GM18520 (cell line): Measurements from ENCODE around the gene CDH4.

Experiments used
- ATAC-seq: cut with Tn5 transposase; IDR thresholded peaks from one replicate; pipeline ENCODE4 v1.9.1; 2021; ENCODE audit not compliant: unreplicated experiment

The CDH4 gene

DNA sequence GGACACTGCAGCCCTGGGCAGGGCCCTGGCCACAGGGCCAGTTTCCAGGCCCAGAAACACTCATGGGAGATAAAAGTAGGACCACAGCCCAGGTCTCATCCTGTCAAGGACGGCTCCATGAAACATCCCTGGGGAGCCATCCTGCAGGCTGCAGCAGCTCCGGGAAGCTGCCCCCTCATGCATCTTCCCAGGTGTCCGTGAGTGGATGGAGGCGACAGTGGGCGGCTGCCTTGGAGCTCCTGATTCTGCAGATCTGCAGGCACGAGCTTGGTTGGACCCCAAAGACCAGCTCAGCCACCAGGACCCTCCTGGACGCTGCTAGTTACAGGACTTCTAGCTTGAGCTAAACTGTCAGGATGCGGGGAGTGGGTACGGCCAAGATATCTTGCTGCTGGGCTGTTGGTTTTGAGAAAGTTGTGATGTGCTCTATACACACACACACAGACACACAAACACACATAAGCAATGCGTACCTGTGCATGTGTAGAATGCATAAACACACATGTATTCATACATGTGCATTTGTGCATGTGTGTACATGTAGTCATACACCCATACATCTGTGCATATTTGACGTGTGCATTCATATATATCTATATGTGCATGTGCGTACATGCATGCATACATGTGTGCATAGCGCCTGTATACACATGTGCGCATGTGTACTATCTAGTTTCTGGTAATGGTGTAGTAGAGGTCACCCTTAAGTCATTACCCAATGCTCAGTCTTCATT is 515.9 kb downstream of the CDH4 start:
- no peak for ATAC-seq

DNA sequence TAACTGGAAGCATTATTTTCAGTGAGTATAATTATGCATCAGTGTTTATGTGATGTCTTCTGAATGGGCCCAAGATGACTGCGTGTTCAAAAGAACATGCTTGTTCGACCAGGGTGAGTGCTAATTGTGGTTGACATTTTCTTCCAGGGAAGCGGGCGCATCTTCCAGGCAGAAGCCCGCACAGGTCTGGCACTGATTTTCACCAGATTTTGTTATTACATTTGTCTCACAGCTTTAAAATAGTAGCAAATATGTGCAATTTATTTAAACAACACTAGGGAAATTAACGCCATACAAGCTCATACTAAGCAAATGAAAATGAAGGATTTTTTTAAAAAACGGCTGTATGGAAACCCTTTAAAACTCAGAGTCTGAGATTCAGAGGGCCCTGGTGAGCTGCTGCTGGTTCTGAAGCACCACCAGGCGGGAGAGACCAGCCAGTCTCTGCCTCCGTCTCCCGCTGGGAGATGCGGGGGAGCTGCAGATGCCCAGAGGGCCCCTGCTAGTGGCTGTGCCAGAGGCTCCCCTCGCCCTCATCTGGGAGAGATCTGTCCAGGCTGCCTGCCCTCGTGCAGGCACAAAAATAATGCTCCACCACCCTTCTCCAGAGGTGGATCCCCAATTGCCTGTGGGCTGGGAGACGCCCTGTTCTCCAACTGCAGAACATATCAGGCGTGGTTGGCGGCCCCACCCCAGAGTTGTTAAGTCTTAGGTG is 516.7 kb downstream of the CDH4 start:
- no peak for ATAC-seq

DNA sequence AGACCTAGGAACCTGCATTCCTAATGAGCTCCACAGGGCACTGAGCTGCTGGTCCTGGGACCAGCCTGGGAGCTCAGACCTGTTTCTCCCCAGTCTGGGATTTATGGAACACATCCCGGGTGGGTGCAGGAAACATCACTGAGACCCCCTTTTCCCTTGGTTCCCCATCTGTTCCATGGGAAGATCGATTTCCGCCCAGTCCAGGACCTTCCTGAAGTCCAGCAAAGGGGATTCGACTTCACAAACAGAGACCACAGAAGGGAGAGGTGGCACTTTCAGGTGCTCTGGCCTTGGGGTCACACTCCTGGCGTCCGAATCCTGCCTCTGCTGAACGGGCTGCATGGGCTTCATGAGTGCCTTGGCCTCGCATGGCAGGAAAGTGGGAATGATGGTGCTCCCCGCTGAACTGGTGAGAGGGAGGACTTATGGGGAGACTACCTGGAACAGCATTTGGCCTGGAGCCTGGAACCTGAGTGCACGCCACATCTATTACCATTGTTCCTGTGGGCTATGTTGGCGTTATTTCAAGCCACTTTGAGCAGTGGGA is 517.3 kb downstream of the CDH4 start:
- no peak for ATAC-seq

GRCh38 chr20:61770113-61770585 is 518.1 kb downstream of the CDH4 start:
- ATAC-seq: no peak

DNA sequence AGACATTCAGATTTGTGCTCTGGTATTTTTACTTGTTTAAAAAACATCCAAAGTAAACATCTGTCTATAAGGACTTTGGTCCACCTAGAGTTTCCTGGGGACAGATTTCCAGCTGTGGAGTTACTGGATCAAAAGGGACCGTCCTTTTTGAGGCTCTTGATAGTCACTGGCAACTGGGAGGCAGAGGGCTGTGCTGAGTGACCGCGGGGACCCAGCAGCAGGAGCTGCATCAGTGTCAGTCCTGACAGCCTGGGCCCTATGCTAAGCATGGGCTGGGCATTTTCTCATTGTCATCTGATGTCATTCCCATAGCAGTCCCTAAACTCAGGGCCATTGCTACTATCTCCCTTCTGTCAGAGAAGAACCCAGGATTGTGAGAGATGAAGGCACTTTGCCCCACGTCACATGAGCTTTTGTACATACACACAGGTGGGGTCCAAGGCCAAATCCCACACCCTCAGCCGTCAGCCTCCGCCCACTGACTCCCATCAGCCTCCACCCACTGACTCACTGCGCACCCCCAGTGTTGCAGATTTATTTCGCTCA is 519.8 kb downstream of the CDH4 start:
- ATAC-seq: no peak

DNA sequence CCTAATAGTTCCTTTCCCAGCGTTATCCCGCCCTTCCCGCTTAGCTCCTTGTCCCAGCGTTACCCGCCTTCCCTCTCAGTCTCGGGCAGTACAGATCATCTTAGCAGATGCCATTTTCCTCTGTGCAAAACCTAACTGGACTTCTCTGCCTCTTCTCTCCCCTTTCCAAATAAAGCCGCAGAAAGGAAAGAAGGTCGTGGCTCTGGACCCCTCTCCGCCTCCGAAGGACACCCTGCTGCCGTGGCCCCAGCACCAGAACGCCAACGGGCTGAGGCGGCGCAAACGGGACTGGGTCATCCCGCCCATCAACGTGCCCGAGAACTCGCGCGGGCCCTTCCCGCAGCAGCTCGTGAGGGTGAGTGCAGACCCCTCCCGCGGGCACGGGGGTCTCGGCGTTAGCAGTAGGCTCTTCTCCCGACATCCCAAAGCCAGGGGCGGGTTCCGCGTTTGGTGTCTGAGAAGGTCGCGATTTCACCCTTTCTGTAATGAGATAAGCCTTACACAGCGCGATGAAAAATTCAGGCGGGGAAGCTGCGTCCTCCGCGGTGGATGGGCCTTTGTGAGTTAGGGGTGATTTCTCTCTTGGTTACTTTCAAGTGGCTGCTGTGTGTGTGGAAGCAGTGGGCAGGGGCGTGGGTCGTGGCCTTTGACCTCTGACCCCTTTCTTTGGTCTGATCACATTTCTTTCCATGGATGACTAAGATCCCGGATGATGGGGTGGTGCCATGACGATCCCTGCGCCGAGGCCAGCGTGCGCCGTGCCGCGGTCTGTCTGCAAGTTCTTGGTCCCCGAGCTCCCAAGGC is 521.0 kb downstream of the CDH4 start:
- no peak for ATAC-seq

DNA sequence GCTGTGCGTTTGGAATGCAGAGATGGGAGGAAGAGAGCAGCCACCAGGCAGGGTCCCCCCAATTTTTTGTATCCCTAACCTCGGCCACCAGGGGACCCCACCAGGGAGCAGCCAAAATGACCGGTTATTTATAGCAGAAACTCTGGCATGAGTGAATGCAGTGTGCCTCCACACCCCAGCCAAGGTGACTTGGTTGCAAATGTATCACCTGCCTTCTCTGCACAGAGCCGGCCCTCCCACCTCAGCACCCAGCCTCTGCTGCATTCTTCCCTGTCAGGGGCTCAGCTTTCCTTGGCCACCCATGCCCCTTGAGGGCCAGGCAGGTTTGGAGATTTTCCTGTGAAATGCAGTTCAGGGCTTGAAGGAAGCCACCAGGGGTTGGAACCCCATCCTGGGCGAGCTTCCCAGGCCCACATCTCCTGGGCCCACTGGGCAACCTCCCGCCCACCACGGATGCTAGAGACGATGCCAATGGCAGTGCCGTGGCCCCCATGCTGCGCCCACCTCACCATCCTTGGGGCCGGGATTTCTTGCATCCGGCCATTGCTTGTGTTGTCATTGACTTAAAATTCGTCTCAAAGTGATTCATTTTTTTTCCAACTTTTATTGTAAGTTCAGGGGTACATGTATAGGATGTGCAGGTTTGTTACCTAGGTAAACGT is 522.0 kb downstream of the CDH4 start:
- ATAC-seq: no peak

- no peak for ATAC-seq
Measured at GRCh38 chr20:61775423-61775822, 523.4 kb downstream of the CDH4 start.

DNA sequence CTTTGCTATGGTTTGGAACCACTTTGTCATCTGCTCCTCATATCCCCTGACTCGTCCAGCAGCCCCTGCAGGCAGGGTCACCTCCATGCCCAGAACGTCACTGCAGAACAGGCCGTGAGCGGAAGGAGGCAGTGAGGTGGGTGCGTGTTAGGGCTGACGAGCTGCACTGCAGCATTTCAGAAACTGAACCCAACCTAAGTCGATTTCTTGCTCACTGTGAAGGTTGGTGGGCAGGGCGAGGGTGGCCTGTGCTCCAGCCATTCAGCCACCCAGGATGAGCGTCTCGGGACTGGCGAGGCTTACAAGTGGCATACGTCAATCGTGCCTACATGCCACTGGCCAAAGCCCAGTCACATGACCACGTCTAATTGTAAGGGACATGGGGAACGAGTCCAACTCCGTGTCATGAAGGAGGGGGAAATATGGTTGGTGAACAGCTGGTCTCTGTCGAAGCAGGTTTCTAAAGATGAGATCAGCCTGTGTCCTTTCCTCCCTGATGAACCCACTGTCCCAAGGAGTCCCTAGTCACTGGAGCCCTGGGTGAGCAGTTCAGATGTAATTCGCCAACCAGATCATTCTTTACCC is 524.5 kb downstream of the CDH4 start:
- no peak for ATAC-seq

DNA sequence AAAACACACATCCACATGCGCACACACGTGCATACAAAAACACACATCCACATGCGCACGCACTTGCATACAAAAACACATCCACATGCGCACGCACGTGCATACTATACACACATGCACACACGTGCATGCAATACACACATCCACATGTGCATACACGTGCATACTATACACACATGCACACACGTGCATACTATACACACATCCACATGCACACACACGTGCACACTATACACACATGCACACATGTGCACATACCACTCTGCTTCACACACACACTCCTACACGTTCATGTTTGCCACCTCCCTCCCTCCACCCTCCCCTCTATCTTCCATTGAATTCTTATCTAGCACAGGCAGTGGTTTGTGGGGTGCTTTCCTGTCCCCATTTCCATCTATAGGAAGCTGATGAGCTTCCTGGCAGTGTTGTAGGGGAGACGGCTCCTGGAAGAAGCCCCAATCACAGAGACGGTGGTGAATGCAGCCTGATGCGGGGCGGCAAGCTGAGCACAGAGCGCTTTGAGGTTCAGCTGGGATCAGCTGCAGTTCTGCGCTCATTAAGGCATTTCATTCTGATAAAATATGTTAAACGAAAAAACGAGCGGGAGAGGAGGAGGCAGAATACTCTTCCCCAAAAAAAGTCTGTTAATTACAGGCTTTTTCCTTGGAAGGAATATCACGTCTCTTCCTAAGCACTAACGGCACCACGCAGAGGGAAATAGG is 525.9 kb downstream of the CDH4 start:
- no peak for ATAC-seq

DNA sequence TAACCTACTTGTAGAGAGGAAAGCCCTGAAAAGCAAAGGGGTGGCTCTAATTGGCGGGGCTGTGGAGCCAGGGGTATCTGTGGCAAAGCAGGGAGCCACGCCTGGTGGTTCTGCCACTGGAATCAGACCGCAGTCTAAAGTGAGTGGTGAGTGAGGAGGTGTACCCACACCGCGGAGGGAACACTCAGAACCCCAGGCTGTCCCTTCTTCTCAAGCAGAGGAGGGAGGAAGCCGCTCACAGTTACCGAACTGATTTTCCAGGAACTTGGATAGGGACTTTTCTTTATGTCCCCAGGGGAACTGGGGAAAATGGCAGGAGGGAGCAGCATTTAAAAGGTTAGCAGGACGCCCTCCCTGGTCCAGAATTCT is 526.4 kb downstream of the CDH4 start:
- no peak for ATAC-seq

- no peak for ATAC-seq
Measured at GRCh38 chr20:61779176-61779965, 527.3 kb downstream of the CDH4 start.

- ATAC-seq: no peak
Measured at GRCh38 chr20:61780066-61780465, 528.0 kb downstream of the CDH4 start.

DNA sequence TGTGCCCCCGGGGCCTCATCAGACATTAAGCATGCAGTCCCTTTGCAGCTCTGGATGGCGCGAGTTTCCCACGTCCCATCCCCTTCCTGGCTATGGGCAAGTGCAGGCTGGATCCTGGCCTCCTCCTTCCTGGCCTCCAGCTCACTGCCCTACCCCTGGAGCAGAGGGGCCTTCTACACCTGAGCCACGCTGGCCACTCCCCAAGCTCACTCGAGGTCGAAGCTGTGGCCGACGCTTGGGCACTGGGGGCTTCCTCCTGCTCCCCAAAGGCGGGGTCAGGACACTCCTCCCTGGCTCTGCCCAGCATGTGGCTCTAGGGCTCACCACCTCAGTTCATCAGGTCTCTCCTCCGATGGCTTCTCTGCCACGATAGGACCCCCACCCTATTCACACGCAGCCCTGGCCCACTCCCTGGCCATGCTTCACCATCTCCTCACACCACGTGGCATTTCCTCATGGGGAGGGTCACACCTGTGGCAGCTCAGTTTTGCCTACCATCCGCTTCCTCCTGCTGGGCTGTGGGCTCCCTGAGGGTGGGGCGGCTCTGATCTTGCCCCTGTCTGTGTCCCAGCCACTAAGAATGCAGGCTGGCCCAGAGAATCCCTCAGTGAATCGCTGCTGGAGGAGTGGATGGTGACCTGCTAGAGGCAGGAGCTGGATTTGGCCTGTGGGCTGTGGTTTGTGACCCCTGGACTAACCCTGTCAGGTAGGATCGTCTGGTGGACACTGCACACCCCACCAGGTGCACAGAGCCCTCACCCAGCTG is 532.9 kb downstream of the CDH4 start:
- ATAC-seq: no peak

- ATAC-seq: no peak
Measured at GRCh38 chr20:61785567-61785816, 533.4 kb downstream of the CDH4 start.

DNA sequence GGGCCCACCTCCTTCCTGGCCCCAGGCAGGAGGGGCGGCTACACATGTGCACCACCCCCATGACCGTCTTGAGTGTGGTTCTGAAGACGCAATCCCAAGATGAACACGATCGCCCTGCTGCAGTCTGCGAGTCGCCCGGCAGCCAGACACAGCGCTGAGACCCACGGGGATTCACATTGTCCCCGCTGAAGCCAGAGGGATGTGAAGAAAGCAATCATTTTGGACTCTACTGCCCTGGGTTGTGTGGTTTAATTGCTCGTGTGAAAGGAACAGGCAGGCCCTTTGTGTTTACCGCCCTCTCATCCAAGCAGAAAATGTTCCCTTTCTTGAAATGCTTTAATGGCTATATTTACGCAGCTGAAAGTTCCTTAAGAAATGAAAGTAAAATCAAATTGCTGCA is 534.2 kb downstream of the CDH4 start:
- ATAC-seq: no peak

DNA sequence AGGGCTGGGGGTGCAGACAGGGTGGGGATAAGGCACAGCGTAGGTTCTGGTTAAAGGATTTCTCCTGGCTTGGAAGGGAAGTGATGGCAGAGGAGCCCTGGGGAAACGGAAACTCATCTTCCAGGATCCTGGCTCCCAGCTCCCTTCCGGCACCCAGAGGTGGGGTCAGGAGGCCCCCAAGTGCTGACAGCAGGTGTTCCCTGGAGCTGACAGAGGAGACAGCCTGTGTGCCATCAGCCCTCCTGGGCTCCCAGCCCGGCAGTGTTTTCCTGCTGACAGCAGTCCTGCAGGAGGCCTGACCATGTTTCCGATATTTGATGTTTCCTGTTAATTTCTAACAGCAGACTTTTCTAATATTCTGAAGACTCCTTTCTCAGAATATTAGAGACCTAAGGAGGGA is 536.3 kb downstream of the CDH4 start:
- ATAC-seq: no peak

GRCh38 chr20:61789329-61789728 is 537.3 kb downstream of the CDH4 start:
- ATAC-seq: no peak
